Stomach (tissue), 4 donors: ENCODE data around the gene SACM1L.

Experiments
- POLR2A ChIP-seq, 4 donors: fragments of 450-650 bp; IDR thresholded peaks; one replicate each; pipeline ENCODE4 v1.6.1; 2016; ENCODE audit warnings: antibody characterized with exemption in 4 of 4, control low read depth in 2 of 4, mild to moderate bottlenecking in 1 of 4, moderate library complexity in 1 of 4
- TF ChIP-seq, protein P1 (sequence below), 7 experiments: fragments of 450-650 bp in 4 of 7; fragments of 200-600 bp in 3 of 7; sonication (generic) in 3 of 7; IDR thresholded peaks; one replicate each; pipeline ENCODE4 v1.5.1; 2016 to 2019; ENCODE audit warnings: antibody characterized with exemption in 7 of 7, control low read depth in 2 of 7, mild to moderate bottlenecking in 1 of 7

DNA sequence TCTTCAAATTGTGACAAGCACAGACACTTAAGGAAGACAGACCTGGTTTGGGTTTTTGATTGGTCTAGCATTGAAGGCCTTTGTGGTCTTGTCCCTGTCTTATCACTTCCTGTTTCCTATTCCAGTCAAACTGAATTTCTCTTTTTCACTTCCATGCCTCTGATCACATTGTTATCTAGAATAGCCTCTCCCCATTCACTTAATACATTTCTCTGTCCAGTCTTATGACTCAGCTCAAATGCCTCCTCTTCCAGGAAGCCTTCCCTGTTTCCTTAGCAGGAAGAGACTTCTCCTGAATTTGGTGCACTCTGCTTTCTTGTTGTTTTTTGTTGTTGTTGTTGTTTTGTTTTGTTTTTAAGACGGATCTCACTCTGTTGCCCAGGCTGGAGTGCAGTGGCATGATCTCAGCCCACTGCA is 49.1 kb upstream of the SACM1L start:
- TF ChIP-seq, protein P1, sequence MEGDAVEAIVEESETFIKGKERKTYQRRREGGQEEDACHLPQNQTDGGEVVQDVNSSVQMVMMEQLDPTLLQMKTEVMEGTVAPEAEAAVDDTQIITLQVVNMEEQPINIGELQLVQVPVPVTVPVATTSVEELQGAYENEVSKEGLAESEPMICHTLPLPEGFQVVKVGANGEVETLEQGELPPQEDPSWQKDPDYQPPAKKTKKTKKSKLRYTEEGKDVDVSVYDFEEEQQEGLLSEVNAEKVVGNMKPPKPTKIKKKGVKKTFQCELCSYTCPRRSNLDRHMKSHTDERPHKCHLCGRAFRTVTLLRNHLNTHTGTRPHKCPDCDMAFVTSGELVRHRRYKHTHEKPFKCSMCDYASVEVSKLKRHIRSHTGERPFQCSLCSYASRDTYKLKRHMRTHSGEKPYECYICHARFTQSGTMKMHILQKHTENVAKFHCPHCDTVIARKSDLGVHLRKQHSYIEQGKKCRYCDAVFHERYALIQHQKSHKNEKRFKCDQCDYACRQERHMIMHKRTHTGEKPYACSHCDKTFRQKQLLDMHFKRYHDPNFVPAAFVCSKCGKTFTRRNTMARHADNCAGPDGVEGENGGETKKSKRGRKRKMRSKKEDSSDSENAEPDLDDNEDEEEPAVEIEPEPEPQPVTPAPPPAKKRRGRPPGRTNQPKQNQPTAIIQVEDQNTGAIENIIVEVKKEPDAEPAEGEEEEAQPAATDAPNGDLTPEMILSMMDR (IDR thresholded peaks at IDR 0.05), result no peak
- no peak for TF ChIP-seq POLR2A (IDR thresholded peaks at IDR 0.05)
